ENCODE data around the gene CETN2.

DNA sequence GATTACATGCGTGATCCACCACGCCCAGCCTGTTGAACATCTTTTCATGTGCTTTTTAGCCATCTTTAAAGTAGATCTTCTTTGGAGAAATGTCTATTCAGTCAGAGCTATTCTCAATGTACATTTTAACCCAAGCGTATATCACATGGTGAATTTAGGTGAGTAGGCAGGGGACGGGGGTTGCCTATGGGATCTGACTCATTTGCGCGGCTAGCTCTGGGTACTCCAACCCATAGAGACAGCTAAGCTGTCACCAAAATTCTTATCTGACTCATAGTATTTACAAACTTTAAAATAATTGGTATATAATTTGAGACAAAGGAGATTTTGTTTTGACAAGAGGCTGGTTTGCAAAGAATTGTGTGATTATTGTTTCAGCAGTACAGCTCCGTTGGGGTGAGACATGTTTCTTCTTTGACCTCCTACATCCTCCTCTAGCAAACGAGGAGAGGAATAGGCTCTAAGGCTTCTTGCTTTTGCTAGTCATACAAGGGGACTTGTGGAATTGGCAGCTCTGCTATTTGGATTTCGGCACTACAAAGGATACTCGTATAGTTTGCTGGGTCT is 12.3 kb upstream of the CETN2 start:
- TF ChIP-seq EZH2 (IDR thresholded peaks at IDR 0.05; ENCODE audit: insufficient read depth, poor library complexity, severe bottlenecking) (no peak), EZH2phosphoT487 (IDR thresholded peaks at IDR 0.05; ENCODE audit: insufficient read depth, low read depth) (no peak)

Data from GM23248 (cell line).